GM12872 (cell line): Measurements from ENCODE around the gene STMN3.

ENCODE experiments used
- TF ChIP-seq, protein P1 (sequence below): IDR thresholded peaks from 3 replicates; pipeline ENCODE4 v1.5.1; 2011; ENCODE audit warnings: low read depth, mild to moderate bottlenecking, low read length, moderate library complexity; ENCODE audit not compliant: insufficient read depth

STMN3 gene

DNA sequence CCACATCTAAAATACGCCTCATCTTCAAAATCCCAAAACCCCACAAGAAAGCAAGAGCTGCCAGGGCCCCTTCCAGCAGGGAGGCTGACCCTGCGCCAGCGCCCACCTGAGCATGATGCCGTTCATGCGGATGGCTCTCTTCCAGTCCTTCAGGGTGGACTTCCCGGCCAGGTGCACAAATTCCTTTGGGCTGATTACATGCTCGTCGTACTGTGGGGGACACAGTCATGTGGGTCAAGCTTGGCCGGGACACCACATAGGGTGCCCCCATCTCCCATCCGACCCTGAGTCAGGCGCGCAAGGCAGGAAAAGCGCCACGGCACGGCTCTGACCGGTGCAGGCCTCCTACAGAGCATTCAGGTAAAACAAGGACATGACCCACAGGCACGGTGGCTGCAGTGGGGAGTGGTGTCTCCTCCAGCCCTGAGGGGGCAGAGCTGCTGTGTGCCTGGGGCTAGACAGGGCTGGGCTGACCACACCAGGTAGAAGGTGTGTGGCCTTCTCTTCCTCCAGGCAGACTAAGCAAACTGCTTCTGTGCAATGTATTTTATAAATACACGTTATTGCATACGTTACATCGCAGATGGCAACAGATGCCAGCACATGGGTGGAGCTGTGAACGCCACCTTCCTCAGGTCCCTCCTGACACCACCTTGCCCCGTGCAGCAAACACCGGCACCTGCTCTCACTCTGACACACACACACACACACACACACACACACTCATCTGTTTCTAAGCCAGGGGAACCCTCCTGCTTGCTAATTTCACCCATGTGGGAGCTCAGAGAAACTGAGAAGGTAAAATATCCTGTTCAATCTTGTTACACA lies 55.4 kb downstream of the STMN3 start:
- TF ChIP-seq, protein P1, sequence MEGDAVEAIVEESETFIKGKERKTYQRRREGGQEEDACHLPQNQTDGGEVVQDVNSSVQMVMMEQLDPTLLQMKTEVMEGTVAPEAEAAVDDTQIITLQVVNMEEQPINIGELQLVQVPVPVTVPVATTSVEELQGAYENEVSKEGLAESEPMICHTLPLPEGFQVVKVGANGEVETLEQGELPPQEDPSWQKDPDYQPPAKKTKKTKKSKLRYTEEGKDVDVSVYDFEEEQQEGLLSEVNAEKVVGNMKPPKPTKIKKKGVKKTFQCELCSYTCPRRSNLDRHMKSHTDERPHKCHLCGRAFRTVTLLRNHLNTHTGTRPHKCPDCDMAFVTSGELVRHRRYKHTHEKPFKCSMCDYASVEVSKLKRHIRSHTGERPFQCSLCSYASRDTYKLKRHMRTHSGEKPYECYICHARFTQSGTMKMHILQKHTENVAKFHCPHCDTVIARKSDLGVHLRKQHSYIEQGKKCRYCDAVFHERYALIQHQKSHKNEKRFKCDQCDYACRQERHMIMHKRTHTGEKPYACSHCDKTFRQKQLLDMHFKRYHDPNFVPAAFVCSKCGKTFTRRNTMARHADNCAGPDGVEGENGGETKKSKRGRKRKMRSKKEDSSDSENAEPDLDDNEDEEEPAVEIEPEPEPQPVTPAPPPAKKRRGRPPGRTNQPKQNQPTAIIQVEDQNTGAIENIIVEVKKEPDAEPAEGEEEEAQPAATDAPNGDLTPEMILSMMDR, result no peak

DNA sequence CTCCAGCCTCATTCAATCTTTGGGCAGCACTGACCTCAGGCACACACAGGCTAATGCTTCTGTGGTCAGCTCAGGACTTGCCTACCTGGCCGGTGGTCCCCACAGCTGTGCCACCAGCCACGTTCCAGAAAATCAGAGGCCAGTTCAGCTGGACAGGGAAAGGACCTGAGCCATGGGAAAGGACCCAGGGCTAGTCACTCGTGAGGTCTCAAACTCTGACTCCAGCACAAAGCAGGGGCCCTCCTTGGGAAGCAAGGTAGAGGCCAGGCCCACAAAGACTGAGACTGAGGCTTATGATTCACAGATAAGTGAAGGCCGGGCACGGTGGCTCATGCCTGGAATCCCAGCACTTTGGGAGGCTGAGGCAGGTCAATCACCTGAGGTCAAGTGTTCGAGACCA lies 56.8 kb downstream of the STMN3 start:
- TF ChIP-seq, protein P1, result no peak

DNA sequence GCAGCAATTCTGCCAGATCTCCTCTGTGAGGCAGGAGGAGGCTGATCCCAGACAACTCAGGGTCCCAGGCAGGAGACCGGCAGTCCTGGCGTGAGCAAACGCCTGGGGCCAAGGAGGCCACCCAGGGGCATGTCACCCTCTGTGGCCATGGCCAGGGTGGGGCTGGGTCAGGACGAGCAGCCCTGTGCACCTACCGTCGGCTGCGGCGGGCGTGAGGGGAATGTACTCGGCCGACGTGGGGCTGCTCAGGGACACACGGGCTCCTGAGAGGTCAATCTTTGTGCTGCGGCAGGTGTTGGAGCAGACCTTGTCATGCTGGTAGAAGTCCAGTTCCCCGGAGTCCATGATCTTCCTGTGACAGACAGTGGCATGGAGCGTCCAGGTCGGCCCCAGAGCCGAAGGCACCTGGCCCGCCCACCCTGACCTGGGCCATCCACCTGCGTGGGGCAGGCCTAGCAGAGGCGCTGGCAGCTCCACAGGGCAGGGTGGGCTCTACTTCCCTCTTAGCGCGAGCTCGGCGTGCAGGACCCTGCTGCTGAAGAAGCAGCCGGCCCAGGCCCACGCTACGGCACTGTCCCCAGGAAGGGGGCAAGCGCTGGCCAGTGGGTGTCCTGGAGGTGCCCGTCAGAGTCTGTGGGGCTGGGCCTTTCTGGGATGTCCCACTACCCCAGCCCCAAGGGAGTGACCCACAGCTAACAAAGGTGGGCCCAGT lies 57.7 kb downstream of the STMN3 start:
- TF ChIP-seq, protein P1, result no peak

DNA sequence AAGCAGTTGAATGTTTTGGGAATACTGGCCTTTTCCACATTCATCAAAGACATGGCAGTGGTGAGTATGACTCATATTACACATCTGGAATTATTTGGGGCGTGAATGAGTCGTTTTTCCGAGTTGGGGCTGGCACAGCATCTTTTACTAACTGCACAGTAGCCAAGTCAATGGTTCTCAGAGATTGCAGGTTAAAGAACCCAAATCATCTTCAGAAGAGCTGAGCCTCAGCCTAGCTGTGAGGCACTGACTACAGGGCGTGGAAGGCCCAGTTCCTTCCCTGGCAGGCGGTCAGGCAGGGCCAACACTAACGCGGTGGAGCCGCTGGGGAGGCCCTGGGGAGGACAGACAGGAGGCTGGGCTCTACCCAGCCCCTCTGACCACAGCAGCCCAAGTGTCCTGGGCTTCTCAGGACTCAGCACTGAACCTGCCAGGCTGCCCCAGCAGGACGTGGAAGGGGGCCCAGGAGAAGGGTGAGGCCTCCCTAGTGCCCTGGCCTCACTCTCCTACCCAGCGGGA lies 59.1 kb downstream of the STMN3 start:
- TF ChIP-seq, protein P1, result no peak

DNA sequence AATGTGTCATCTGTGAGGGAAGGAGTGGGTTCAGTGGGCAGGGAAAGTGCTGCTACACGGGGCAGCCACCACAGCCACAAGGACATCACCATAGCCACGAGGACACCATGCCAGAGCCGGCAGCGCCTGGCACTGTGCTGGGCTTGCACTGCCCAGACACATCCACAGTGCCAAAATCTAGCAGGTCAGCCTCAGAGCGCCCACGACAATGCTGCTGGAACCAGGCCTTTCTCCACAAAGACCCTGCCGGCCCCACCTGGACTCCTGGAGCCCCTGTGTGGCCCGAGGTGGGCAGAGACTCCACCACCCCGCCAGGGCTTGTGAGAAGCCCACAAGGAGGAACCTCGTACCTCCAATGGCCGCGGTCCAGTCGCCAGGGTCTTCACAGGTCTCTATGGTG lies 60.6 kb downstream of the STMN3 start:
- TF ChIP-seq, protein P1, result no peak

DNA sequence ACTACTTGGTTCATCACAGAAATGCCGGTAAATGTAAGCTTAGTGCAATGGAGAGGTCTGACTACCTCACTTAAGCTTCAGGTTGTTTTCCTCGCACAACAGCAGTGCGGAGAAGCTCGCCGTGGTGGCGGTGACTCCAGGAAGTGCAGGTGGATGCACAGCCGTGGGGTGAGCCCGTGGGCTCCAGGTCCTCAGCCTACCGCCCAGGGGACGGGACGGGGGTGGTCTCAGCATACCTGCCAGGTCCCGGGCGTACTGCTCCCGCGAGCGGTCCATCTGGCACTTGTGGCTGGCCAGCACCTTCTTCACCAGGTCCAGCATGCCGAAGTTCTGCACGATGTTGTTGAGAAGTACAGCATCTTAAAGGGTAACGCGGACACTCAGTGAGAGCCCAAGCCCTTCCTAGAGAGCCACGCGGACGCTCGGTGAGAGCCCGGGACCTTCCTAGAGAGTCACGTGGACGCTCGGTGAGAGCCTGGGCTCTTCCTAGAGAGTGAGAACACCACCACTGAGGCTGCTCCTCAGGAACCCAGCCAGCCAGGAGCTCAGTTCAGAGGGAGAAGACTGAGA lies 61.4 kb downstream of the STMN3 start:
- TF ChIP-seq, protein P1, result no peak

DNA sequence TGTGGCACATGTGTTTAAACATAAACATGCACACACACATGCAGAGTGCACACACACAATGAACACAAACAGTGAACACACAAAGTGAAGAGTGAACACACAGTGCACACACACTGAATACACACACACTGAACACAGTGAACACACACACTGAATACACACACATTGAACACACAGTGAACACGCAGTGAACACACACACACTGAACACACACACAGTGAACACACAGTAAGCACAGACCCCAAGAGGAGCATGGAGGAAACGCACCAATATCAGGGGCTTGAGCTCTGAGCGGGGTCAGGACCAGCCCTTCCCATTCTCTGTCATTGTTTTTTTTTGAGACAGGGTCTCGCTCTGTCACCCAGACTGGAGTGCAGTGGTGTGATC lies 62.1 kb downstream of the STMN3 start:
- TF ChIP-seq, protein P1, result no peak
